Renal cortex interstitium (tissue), 11 donors: ENCODE measurements around the gene ZC3H18. TPM values are rescaled to one million over a fixed set of nuclear protein-coding genes. Genes with fewer than 3 reads are reported as not detected.

Experiments used
- DNase-seq, 11 donors: peaks; one replicate each; pipeline ENCODE4 v3.0.0-alpha.2; 2013; ENCODE audit warnings: low read depth in 9 of 11, low spot score in 4 of 11; ENCODE audit errors: extremely low read depth in 1 of 11
- polyA plus RNA-seq, 3 donors: library from polyadenylated mRNA; unstranded; fragments of 120-200 nt; gene quantifications; one replicate each; pipeline ENCODE4 v1.2.1, GENCODE V29; 2013; ENCODE audit not compliant: insufficient read length in 3 of 3

Gene ZC3H18
- polyA plus RNA-seq, 3 donors, result 35.8 to 43.3 (median 40.5) TPM

- no peak for DNase-seq
Observed at GRCh38 chr16:88566158-88566557, 4.0 kb upstream of the ZC3H18 start.

- DNase-seq, result no peak
Observed at GRCh38 chr16:88568710-88569613, 1.2 kb upstream of the ZC3H18 start.

GRCh38 chr16:88569614-88569984 lies 604 bp upstream of the ZC3H18 start:
- DNase-seq, result no peak

GRCh38 chr16:88570691-88571092 lies 489 bp downstream of the ZC3H18 start:
- no peak for DNase-seq

- no peak for DNase-seq
Observed at GRCh38 chr16:88575251-88575650, 5.0 kb downstream of the ZC3H18 start.

GRCh38 chr16:88576307-88576706 lies 6.1 kb downstream of the ZC3H18 start:
- no peak for DNase-seq

- DNase-seq, result no peak
Observed at GRCh38 chr16:88577166-88577565, 7.0 kb downstream of the ZC3H18 start.

- no peak for DNase-seq
Observed at GRCh38 chr16:88578446-88579313, 8.5 kb downstream of the ZC3H18 start.

GRCh38 chr16:88580371-88580770 lies 10.2 kb downstream of the ZC3H18 start:
- no peak for DNase-seq

- no peak for DNase-seq
Observed at GRCh38 chr16:88581033-88581432, 10.8 kb downstream of the ZC3H18 start.

GRCh38 chr16:88582912-88583575 lies 12.8 kb downstream of the ZC3H18 start:
- no peak for DNase-seq

GRCh38 chr16:88584676-88585075 lies 14.5 kb downstream of the ZC3H18 start:
- DNase-seq, result no peak

GRCh38 chr16:88585269-88585668 lies 15.1 kb downstream of the ZC3H18 start:
- DNase-seq, result no peak

- no peak for DNase-seq
Observed at GRCh38 chr16:88585927-88586581, 15.9 kb downstream of the ZC3H18 start.

- no peak for DNase-seq
Observed at GRCh38 chr16:88588148-88588547, 17.9 kb downstream of the ZC3H18 start.

GRCh38 chr16:88588754-88589153 lies 18.6 kb downstream of the ZC3H18 start:
- DNase-seq, result no peak

- DNase-seq, result no peak
Observed at GRCh38 chr16:88589441-88589840, 19.2 kb downstream of the ZC3H18 start.

- DNase-seq, result no peak
Observed at GRCh38 chr16:88591577-88592021, 21.4 kb downstream of the ZC3H18 start.

GRCh38 chr16:88593061-88593460 lies 22.9 kb downstream of the ZC3H18 start:
- DNase-seq, result no peak
